ENCODE data around the gene FRMPD4.
"Not testable (repeated sequence)": the region's sequence is repeated elsewhere in the genome, so short reads cannot be mapped to it uniquely, and the experiment has no call there.

Gene FRMPD4

GRCh38 chrX:12138361-12139313, at the start of gene FRMPD4:
Gene FRMPD4 (plus strand): TSS chrX:12138473. CDS start chrX:12138972, 499 bp downstream.
- DNase-seq (ENCODE audit: low spot score), result no peak

- DNase-seq (ENCODE audit: low spot score), result no peak
Observed at GRCh38 chrX:12089740-12090139, 48.5 kb upstream of the FRMPD4 start.

- no peak for DNase-seq (ENCODE audit: low spot score)
Observed at GRCh38 chrX:12113321-12113720, 25.0 kb upstream of the FRMPD4 start.

- DNase-seq (ENCODE audit: low spot score), result peak; percentile 3
Observed at GRCh38 chrX:12115377-12115776, 22.9 kb upstream of the FRMPD4 start.

- DNase-seq (ENCODE audit: low spot score), result no peak
Observed at GRCh38 chrX:12118134-12118533, 20.1 kb upstream of the FRMPD4 start.

GRCh38 chrX:12128017-12128416, 10.3 kb upstream of the FRMPD4 start:
- DNase-seq (ENCODE audit: low spot score), result no peak

GRCh38 chrX:12137951-12138360, 317 bp upstream of the FRMPD4 start:
- no peak for DNase-seq (ENCODE audit: low spot score)

GRCh38 chrX:12139934-12140611, 1.8 kb downstream of the FRMPD4 start:
- DNase-seq (ENCODE audit: low spot score), result no peak

- no peak for DNase-seq (ENCODE audit: low spot score)
Observed at GRCh38 chrX:12141511-12141910, 3.2 kb downstream of the FRMPD4 start.

GRCh38 chrX:12142661-12143060, 4.4 kb downstream of the FRMPD4 start:
- DNase-seq (ENCODE audit: low spot score), result no peak

GRCh38 chrX:12145402-12145801, 7.1 kb downstream of the FRMPD4 start:
- no peak for DNase-seq (ENCODE audit: low spot score)

- DNase-seq (ENCODE audit: low spot score), result no peak
Observed at GRCh38 chrX:12149670-12150407, 11.6 kb downstream of the FRMPD4 start.

GRCh38 chrX:12153317-12153716, 15.0 kb downstream of the FRMPD4 start:
- no peak for DNase-seq (ENCODE audit: low spot score)

GRCh38 chrX:12153741-12154140, 15.5 kb downstream of the FRMPD4 start:
- DNase-seq (ENCODE audit: low spot score), result no peak

GRCh38 chrX:12159799-12160198, 21.5 kb downstream of the FRMPD4 start:
- DNase-seq (ENCODE audit: low spot score), result no peak

GRCh38 chrX:12162420-12162819, 24.1 kb downstream of the FRMPD4 start:
- DNase-seq (ENCODE audit: low spot score), result no peak

GRCh38 chrX:12164180-12164579, 25.9 kb downstream of the FRMPD4 start:
- DNase-seq (ENCODE audit: low spot score), result not testable (repeated sequence)

- DNase-seq (ENCODE audit: low spot score), result no peak
Observed at GRCh38 chrX:12170755-12171154, 32.5 kb downstream of the FRMPD4 start.

- no peak for DNase-seq (ENCODE audit: low spot score)
Observed at GRCh38 chrX:12174358-12174757, 36.1 kb downstream of the FRMPD4 start.

- DNase-seq (ENCODE audit: low spot score), result no peak
Observed at GRCh38 chrX:12197030-12197429, 58.8 kb downstream of the FRMPD4 start.

GRCh38 chrX:12206413-12206812, 68.1 kb downstream of the FRMPD4 start:
- DNase-seq (ENCODE audit: low spot score), result no peak

- no peak for DNase-seq (ENCODE audit: low spot score)
Observed at GRCh38 chrX:12210196-12210815, 72.0 kb downstream of the FRMPD4 start.
